H9 (cell line): ENCODE data around the gene LYAR. TPM values are rescaled to one million over a fixed set of nuclear protein-coding genes. Genes with fewer than 3 reads are reported as not detected.

ENCODE experiments used
- DNase-seq: peaks from one replicate; pipeline ENCODE4 v3.0.0-alpha.2; 2017
- H2AFZ ChIP-seq: one replicate; pipeline ENCODE4 v1.6.1; 2013; ENCODE audit warnings: mild to moderate bottlenecking, low read length, control low read depth, moderate library complexity
- H2AK5ac ChIP-seq: 2 replicates; pipeline ENCODE4 v1.6.1; 2013; ENCODE audit warnings: low read length, control low read depth, mixed read lengths; ENCODE audit not compliant: insufficient read length
- H2BK120ac ChIP-seq: one replicate; pipeline ENCODE4 v1.6.1; 2013; ENCODE audit warnings: low read depth, mild to moderate bottlenecking, low read length, control low read depth, inconsistent platforms; ENCODE audit not compliant: poor library complexity, severe bottlenecking
- H2BK12ac ChIP-seq: 2 replicates; pipeline ENCODE4 v1.6.1; 2013; ENCODE audit warnings: low read length, control low read depth, mixed read lengths, low read depth; ENCODE audit not compliant: insufficient read length
- H2BK15ac ChIP-seq: 2 replicates; pipeline ENCODE4 v1.6.1; 2013; ENCODE audit warnings: low read depth, low read length, control low read depth
- H2BK20ac ChIP-seq: one replicate; pipeline ENCODE4 v1.6.1; 2013; ENCODE audit warnings: low read depth, mild to moderate bottlenecking, low read length, control low read depth, inconsistent platforms; ENCODE audit not compliant: poor library complexity, severe bottlenecking
- H2BK5ac ChIP-seq: 2 replicates; pipeline ENCODE4 v1.6.1; 2013; ENCODE audit warnings: low read length, control low read depth, mixed read lengths; ENCODE audit not compliant: insufficient read length
- H3K14ac ChIP-seq: 2 replicates; pipeline ENCODE4 v1.6.1; 2013; ENCODE audit warnings: low read length, control low read depth; ENCODE audit not compliant: insufficient read depth
- H3K18ac ChIP-seq: 2 replicates; pipeline ENCODE4 v1.6.1; 2013; ENCODE audit warnings: low read depth, mild to moderate bottlenecking, mixed read lengths, low read length, control low read depth; ENCODE audit not compliant: insufficient read length
- H3K23ac ChIP-seq: 2 replicates; pipeline ENCODE4 v1.6.1; 2013; ENCODE audit warnings: low read length, control low read depth, mixed read lengths, low read depth; ENCODE audit not compliant: insufficient read length
- H3K23me2 ChIP-seq: 2 replicates; pipeline ENCODE4 v1.6.1; 2013; ENCODE audit warnings: low read depth, mild to moderate bottlenecking, mixed read lengths, low read length, control low read depth; ENCODE audit not compliant: insufficient read length, poor library complexity, severe bottlenecking
- H3K27ac ChIP-seq: 2 replicates; pipeline ENCODE4 v1.5.1; 2013; ENCODE audit warnings: low read length, control low read depth, mixed read lengths, low read depth; ENCODE audit not compliant: insufficient read length
- H3K27me3 ChIP-seq: 2 replicates; pipeline ENCODE4 v1.6.1; 2013; ENCODE audit warnings: low read length, control low read depth, inconsistent platforms; ENCODE audit not compliant: insufficient read depth
- H3K4ac ChIP-seq: 2 replicates; pipeline ENCODE4 v1.6.1; 2013; ENCODE audit warnings: low read depth, mild to moderate bottlenecking, control low read depth, inconsistent platforms, low read length, moderate library complexity
- H3K4me1 ChIP-seq: 2 replicates; pipeline ENCODE4 v1.6.1; 2013; ENCODE audit warnings: low read length, control low read depth, inconsistent platforms; ENCODE audit not compliant: insufficient read depth
- H3K4me2 ChIP-seq: 2 replicates; pipeline ENCODE4 v1.6.1; 2013; ENCODE audit warnings: low read length, control low read depth, mixed read lengths; ENCODE audit not compliant: insufficient read length, insufficient read depth
- H3K56ac ChIP-seq: 2 replicates; pipeline ENCODE4 v1.6.1; 2013; ENCODE audit warnings: low read depth, mild to moderate bottlenecking, mixed read lengths, low read length, control low read depth; ENCODE audit not compliant: insufficient read length
- H3K79me1 ChIP-seq: 2 replicates; pipeline ENCODE4 v1.6.1; 2013; ENCODE audit warnings: low read depth, mild to moderate bottlenecking, moderate library complexity, low read length, control low read depth, inconsistent platforms; ENCODE audit not compliant: insufficient read depth, poor library complexity, severe bottlenecking
- H3K79me2 ChIP-seq: 2 replicates; pipeline ENCODE4 v1.6.1; 2013; ENCODE audit warnings: low read length, control low read depth, inconsistent platforms; ENCODE audit not compliant: insufficient read depth
- H3K9ac ChIP-seq: 2 replicates; pipeline ENCODE4 v1.6.1; 2013; ENCODE audit warnings: low read length, control low read depth, mixed read lengths; ENCODE audit not compliant: insufficient read length; ENCODE audit errors: extremely low read depth
- H3K9me3 ChIP-seq: one replicate; pipeline ENCODE4 v1.6.1; 2013; ENCODE audit warnings: low read depth, low read length, inconsistent platforms; ENCODE audit not compliant: control insufficient read depth
- H3T11ph ChIP-seq: one replicate; pipeline ENCODE4 v1.6.1; 2013; ENCODE audit warnings: mild to moderate bottlenecking, low read length, control low read depth, inconsistent platforms
- H4K20me1 ChIP-seq: one replicate; pipeline ENCODE4 v1.6.1; 2013; ENCODE audit not compliant: control insufficient read depth, insufficient read length, insufficient read depth
- H4K5ac ChIP-seq: 2 replicates; pipeline ENCODE4 v1.6.1; 2013; ENCODE audit warnings: low read depth, mild to moderate bottlenecking, mixed read lengths, low read length, control low read depth; ENCODE audit not compliant: insufficient read length
- H4K8ac ChIP-seq: replicated peaks from 2 replicates; pipeline ENCODE4 v1.6.1; 2013; ENCODE audit warnings: low read length, control low read depth, mixed read lengths, low read depth; ENCODE audit not compliant: insufficient read length
- H4K91ac ChIP-seq: 2 replicates; pipeline ENCODE4 v1.6.1; 2013; ENCODE audit warnings: low read depth, mild to moderate bottlenecking, moderate library complexity, mixed read lengths, low read length, control low read depth; ENCODE audit not compliant: insufficient read length
- H3K27ac Mint-ChIP-seq, 3 experiments: 2 replicates in 2 of 3; 3 replicates in 1 of 3; pipeline ENCODE4 v1.8.0; 2020 to 2021; ENCODE audit warnings: mixed read lengths in 3 of 3, mild to moderate bottlenecking in 1 of 3, moderate library complexity in 1 of 3
- H3K27me3 Mint-ChIP-seq: 2 replicates; pipeline ENCODE4 v1.8.0; 2021; ENCODE audit warnings: low read depth, mild to moderate bottlenecking, moderate library complexity, mixed read lengths
- H3K36me3 Mint-ChIP-seq, 3 experiments: 2 replicates in 2 of 3; 3 replicates in 1 of 3; pipeline ENCODE4 v1.8.0; 2020 to 2021; ENCODE audit warnings: low read depth in 3 of 3, mixed read lengths in 3 of 3; ENCODE audit not compliant: insufficient read depth in 1 of 3
- H3K4me1 Mint-ChIP-seq, 2 experiments: 2 replicates each; pipeline ENCODE4 v1.8.0; 2020; ENCODE audit warnings: mixed read lengths in 2 of 2
- H3K4me3 Mint-ChIP-seq, 2 experiments: 2 replicates in 1 of 2; 3 replicates in 1 of 2; pipeline ENCODE4 v1.8.0; 2020 to 2021; ENCODE audit warnings: mild to moderate bottlenecking in 2 of 2, mixed read lengths in 2 of 2, moderate library complexity in 1 of 2
- H3K9me3 Mint-ChIP-seq, 2 experiments: 2 replicates in 1 of 2; 3 replicates in 1 of 2; pipeline ENCODE4 v1.8.0; 2020; ENCODE audit warnings: mild to moderate bottlenecking in 2 of 2, mixed read lengths in 2 of 2, moderate library complexity in 1 of 2
- WGBS: extraction: QIAGEN DNeasy Blood & Tissue Kit; methylation state at CpG from one replicate; pipeline ENCODE4 v1.1.7; 2013; ENCODE audit warnings: missing lambda C conversion rate, low lambda C conversion rate, mixed read lengths; ENCODE audit not compliant: insufficient read length; ENCODE audit errors: extremely low coverage; 5-methylcytosine and 5-hydroxymethylcytosine counted together
- total RNA-seq: library from RNA; stranded (reverse); gene quantifications from 2 replicates; pipeline ENCODE4 v1.2.1, GENCODE V29; 2021
- TF ChIP-seq, protein P1 (sequence below): fragments of 200-600 bp; sonication (generic); conservative IDR thresholded peaks from 3 replicates; pipeline ENCODE4 v1.8.0; 2021; ENCODE audit warnings: antibody characterized with exemption, mild to moderate bottlenecking

Gene LYAR
- total RNA-seq, 1 experiment from 2014 or later, result 50.9 TPM

DNA sequence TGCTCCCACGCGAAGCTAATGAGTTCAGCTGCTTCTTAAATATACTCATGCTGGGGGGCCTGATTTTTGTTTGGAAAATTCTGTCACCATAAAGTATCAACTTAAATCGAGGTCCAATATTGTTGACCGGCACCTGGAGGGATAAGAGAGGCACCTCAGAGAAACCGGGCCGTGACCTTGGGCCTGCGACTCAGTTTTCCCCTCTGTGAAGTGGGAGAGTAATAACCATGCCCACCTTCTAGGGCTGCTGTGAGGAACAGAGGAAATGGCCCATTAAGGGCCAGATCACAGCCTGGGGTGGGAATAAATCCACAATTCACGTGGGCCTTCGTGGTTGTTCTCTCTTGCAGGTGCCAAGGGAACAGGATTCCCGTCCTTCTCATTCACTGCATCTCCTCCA lies 39.5 kb upstream of the LYAR start:
- no peaks in the 10 kb centered on the region for H3K4me1 ChIP-seq
- H2BK15ac ChIP-seq, result no peak overlapping the region
- no peak overlapping the region for H2AK5ac ChIP-seq
- no peak overlapping the region for H2BK12ac ChIP-seq
- H3K79me1 ChIP-seq, result no peaks in the 10 kb centered on the region
- no CpG with 5 or more reads among the region's 10 CpGs for WGBS
- H3K18ac ChIP-seq, result no peak overlapping the region
- TF ChIP-seq, protein P1, sequence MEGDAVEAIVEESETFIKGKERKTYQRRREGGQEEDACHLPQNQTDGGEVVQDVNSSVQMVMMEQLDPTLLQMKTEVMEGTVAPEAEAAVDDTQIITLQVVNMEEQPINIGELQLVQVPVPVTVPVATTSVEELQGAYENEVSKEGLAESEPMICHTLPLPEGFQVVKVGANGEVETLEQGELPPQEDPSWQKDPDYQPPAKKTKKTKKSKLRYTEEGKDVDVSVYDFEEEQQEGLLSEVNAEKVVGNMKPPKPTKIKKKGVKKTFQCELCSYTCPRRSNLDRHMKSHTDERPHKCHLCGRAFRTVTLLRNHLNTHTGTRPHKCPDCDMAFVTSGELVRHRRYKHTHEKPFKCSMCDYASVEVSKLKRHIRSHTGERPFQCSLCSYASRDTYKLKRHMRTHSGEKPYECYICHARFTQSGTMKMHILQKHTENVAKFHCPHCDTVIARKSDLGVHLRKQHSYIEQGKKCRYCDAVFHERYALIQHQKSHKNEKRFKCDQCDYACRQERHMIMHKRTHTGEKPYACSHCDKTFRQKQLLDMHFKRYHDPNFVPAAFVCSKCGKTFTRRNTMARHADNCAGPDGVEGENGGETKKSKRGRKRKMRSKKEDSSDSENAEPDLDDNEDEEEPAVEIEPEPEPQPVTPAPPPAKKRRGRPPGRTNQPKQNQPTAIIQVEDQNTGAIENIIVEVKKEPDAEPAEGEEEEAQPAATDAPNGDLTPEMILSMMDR, result no peak
- no peaks in the 10 kb centered on the region for H3K27me3 ChIP-seq
- H2BK20ac ChIP-seq, result no peak overlapping the region
- no peak overlapping the region for H2BK120ac ChIP-seq
- DNase-seq, result no peak
- H3K27ac ChIP-seq, result no peak overlapping the region
- no peak overlapping the region for H3K56ac ChIP-seq
- H4K20me1 ChIP-seq, result no peaks in the 10 kb centered on the region
- H2AFZ ChIP-seq, result no peak overlapping the region
- no peak overlapping the region for H4K8ac ChIP-seq
- no peak overlapping the region for H4K5ac ChIP-seq
- no peaks in the 10 kb centered on the region for H3K9me3 ChIP-seq
- H3K79me2 ChIP-seq, result no peaks in the 10 kb centered on the region
- H3K4ac ChIP-seq, result no peak overlapping the region
- H3K27me3 Mint-ChIP-seq, result peaks cover 4% of the 10 kb centered on the region
- H3K23me2 ChIP-seq, result no peaks in the 10 kb centered on the region
- H3K4me2 ChIP-seq, result no peak overlapping the region
- H3K36me3 Mint-ChIP-seq, result peaks cover 0 to 2% (median 0%) of the 10 kb centered on the region in 3 experiments; a peak in 2 of 7 replicates
- H3K4me3 Mint-ChIP-seq, result no peak overlapping the region
- peaks cover 0 to 2% of the 10 kb centered on the region in 2 experiments; a peak in 1 of 5 replicates for H3K9me3 Mint-ChIP-seq
- no peak overlapping the region for H3K27ac Mint-ChIP-seq
- peaks cover 3 to 6% of the 10 kb centered on the region in 2 experiments for H3K4me1 Mint-ChIP-seq
- no peak overlapping the region for H4K91ac ChIP-seq
- H3K23ac ChIP-seq, result no peak overlapping the region
- H3K9ac ChIP-seq, result no peak overlapping the region
- no peak overlapping the region for H2BK5ac ChIP-seq
- H3T11ph ChIP-seq, result no peak overlapping the region
- H3K14ac ChIP-seq, result no peak overlapping the region
